Stimulated activated CD8-positive, alpha-beta memory T cell treated with anti-CD3 and anti-CD28 coated beads, Interleukin-15, amount 100 ng/mL, for 1 hour (primary cell): Measurements from ENCODE around the gene MYO1H.

ENCODE experiments used
- DNase-seq: peaks from one replicate; pipeline ENCODE4 v3.0.0-alpha.2; 2020; ENCODE audit warnings: low read depth

The MYO1H gene

DNA sequence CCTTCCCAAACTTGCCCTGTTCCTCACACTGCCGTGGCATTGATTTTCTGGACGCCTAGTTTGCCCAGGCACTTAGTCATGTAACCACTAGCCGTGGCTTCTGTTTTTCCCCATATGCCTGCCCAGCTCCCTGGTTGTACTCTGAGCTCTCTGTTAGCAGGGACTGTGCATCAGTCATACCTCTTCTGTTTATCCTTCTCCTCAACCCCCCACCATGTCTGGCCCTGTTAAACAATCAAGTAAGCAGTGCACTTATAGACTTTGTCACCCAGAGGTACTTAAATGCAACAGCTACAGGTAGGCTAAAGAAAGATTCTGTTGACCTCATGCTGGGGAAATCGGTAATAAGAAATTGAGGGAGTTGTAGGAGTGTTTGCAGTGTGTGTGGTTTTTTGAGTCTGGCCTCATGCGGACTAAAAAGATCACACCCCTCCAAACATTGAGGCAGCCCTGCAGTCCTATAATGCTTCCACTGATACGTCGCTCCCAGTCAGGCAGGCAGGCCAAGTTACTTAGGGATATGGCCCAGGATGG, 146.7 kb downstream of the MYO1H start:
- DNase-seq, result no peak

- no peak for DNase-seq
Measured at GRCh38 chr12:109495012-109495411, 147.3 kb downstream of the MYO1H start.

- no peak for DNase-seq
Measured at GRCh38 chr12:109496306-109496705, 148.6 kb downstream of the MYO1H start.

GRCh38 chr12:109497675-109498074, 150.0 kb downstream of the MYO1H start:
- no peak for DNase-seq
